DND-41 (cell line): Measurements from ENCODE around the gene TMIGD2.
A peak's percentile ranks its signal among the peaks of the same experiment; 100 is the strongest.

Experiments
- ATAC-seq: fragments of 200-7000 bp; cut with Tn5 transposase; 3 replicates; pipeline ENCODE4 v1.9.1; 2021; ENCODE audit warnings: low read depth; ENCODE audit not compliant: insufficient read depth
- DNase-seq: peaks from one replicate; pipeline ENCODE4 v3.0.0-alpha.2; 2020
- H2AFZ ChIP-seq: 2 replicates; pipeline ENCODE4 v1.6.0; 2012; ENCODE audit warnings: low read depth, low read length
- H3K27ac ChIP-seq: 2 replicates; pipeline ENCODE4 v1.5.1; 2012; ENCODE audit warnings: low read length, inconsistent platforms
- H3K27me3 ChIP-seq: fragments of 200-600 bp; sonication (generic); 2 replicates; pipeline ENCODE4 v1.6.0; 2012; ENCODE audit warnings: low read length, mild to moderate bottlenecking, inconsistent platforms; ENCODE audit not compliant: insufficient read depth, poor library complexity
- H3K36me3 ChIP-seq: 2 replicates; pipeline ENCODE4 v1.5.1; 2012; ENCODE audit warnings: low read length, inconsistent platforms; ENCODE audit not compliant: insufficient read depth
- H3K4me1 ChIP-seq: 2 replicates; pipeline ENCODE4 v1.5.1; 2012; ENCODE audit warnings: mild to moderate bottlenecking, low read length; ENCODE audit not compliant: insufficient read depth
- H3K4me2 ChIP-seq: 2 replicates; pipeline ENCODE4 v1.6.0; 2012; ENCODE audit warnings: mild to moderate bottlenecking, moderate library complexity, low read length, inconsistent platforms; ENCODE audit not compliant: insufficient read depth
- H3K4me3 ChIP-seq, 2 experiments: fragments of 200-600 bp in 1 of 2; shearing (Covaris generic) in 1 of 2; 2 replicates each; pipeline ENCODE4 v1.5.1; 2012 to 2016; ENCODE audit warnings: inconsistent platforms in 2 of 2, low read length in 2 of 2, mild to moderate bottlenecking in 2 of 2, low read depth in 1 of 2, moderate library complexity in 1 of 2
- H3K79me2 ChIP-seq: 2 replicates; pipeline ENCODE4 v1.6.0; 2012; ENCODE audit warnings: low read length, inconsistent platforms; ENCODE audit not compliant: insufficient read depth
- H3K9ac ChIP-seq: 2 replicates; pipeline ENCODE4 v1.6.0; 2012; ENCODE audit warnings: low read depth, mild to moderate bottlenecking, inconsistent platforms, low read length, moderate library complexity
- H3K9me3 ChIP-seq: 2 replicates; pipeline ENCODE4 v1.5.1; 2012; ENCODE audit warnings: low read length, moderate library complexity, mild to moderate bottlenecking, inconsistent platforms; ENCODE audit not compliant: insufficient read depth, severe bottlenecking
- H4K20me1 ChIP-seq: 2 replicates; pipeline ENCODE4 v1.6.0; 2012; ENCODE audit warnings: low read length; ENCODE audit not compliant: insufficient read depth
- CTCF ChIP-seq: IDR thresholded peaks from 2 replicates; pipeline ENCODE4 v1.5.1; 2012; ENCODE audit warnings: borderline replicate concordance, low read length, moderate library complexity, mild to moderate bottlenecking; ENCODE audit not compliant: poor library complexity, severe bottlenecking; ENCODE audit errors: extremely low read depth
- EZH2 ChIP-seq: IDR thresholded peaks from 3 replicates; pipeline ENCODE4 v1.6.1; 2012; ENCODE audit warnings: borderline replicate concordance, low read depth, mild to moderate bottlenecking, moderate library complexity, low read length, inconsistent platforms; ENCODE audit not compliant: severe bottlenecking

The TMIGD2 gene

DNA sequence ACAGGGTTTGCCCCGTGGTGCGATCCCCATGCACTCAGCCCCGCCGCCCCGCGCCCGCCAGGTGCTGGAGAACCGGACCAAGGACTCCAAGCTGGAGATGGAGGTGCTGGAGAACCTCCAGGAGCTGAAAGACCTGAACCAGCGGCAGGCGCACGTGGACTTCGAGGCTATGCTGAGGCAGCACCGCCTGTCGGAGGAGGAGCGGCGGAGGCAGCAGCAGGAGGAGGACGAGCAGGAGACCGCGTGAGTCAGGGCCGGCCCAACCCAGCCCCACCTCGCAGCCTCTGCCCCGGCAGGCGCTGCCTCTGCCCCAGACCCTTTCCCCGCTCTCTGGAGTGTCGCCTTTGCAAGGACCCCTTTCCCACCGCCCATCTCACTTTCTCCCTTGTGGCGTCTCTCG is 44.0 kb downstream of the TMIGD2 start:
- ATAC-seq, result no peak
- no peak overlapping the region for H2AFZ ChIP-seq
- H4K20me1 ChIP-seq, result no peaks in the 10 kb centered on the region
- no peak for DNase-seq
- no peak overlapping the region for H3K9ac ChIP-seq
- H3K27me3 ChIP-seq, result no peaks in the 10 kb centered on the region
- no peak overlapping the region for H3K4me3 ChIP-seq
- H3K4me1 ChIP-seq, result no peaks in the 10 kb centered on the region
- no peaks in the 10 kb centered on the region for H3K9me3 ChIP-seq
- no peak overlapping the region for H3K27ac ChIP-seq
- H3K79me2 ChIP-seq, result no peaks in the 10 kb centered on the region
- TF ChIP-seq EZH2, result no peak
- TF ChIP-seq CTCF, result no peak
- no peak overlapping the region for H3K4me2 ChIP-seq
- H3K36me3 ChIP-seq, result peaks cover 77% of the 10 kb centered on the region

DNA sequence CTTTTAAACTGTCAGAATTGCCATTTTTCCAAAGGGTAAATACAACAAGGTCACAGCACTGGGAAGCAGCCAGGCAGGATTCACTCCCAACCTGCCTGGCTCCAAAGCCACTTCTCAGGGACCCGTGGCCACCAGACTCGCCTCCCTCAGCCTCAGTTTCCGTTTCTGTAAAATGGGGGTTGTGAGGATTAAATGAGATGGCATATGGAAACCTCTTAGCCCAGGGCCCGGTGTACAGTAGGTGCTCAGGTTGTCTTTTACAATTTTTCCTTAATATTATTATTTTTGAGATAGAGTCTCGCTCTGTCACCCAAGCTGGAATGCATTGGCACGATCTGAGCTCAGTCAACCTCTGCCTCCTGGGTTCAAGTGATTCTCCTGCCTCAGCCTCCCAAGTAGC is 45.2 kb downstream of the TMIGD2 start:
- Histone ChIP-seq H3K9ac (no peak overlapping the region), H3K4me1 (no peaks in the 10 kb centered on the region), H3K4me2 (no peak overlapping the region), H3K79me2 (no peaks in the 10 kb centered on the region), H3K36me3 (peaks cover 77% of the 10 kb centered on the region), H3K4me3 (no peak overlapping the region), H3K27me3 (no peaks in the 10 kb centered on the region), H3K9me3 (no peaks in the 10 kb centered on the region), H2AFZ (no peak overlapping the region), H4K20me1 (no peaks in the 10 kb centered on the region), H3K27ac (no peak overlapping the region)
- no peak for ATAC-seq
- DNase-seq, result no peak
- TF ChIP-seq CTCF, result no peak
- no peak for TF ChIP-seq EZH2

- Histone ChIP-seq H3K27ac (no peak overlapping the region), H3K4me2 (no peak overlapping the region), H2AFZ (no peak overlapping the region), H4K20me1 (no peaks in the 10 kb centered on the region), H3K27me3 (no peaks in the 10 kb centered on the region), H3K9me3 (no peaks in the 10 kb centered on the region), H3K79me2 (no peaks in the 10 kb centered on the region), H3K36me3 (peaks cover 78% of the 10 kb centered on the region), H3K9ac (no peak overlapping the region), H3K4me3 (no peak overlapping the region), H3K4me1 (no peaks in the 10 kb centered on the region)
- ATAC-seq, result no peak
- no peak for DNase-seq
- TF ChIP-seq EZH2 (no peak), CTCF (peak; percentile 53)
These were observed 45.6 kb downstream of the TMIGD2 start for GRCh38 chr19:4256563-4256962.
